IMR-90 (cell line): ENCODE results near the gene COLGALT1. TPM values are rescaled to one million over a fixed set of nuclear protein-coding genes. Genes with fewer than 3 reads are reported as not detected.

Experiments
- ATAC-seq: fragments of 200-7000 bp; cut with Tn5 transposase; 2 replicates; pipeline ENCODE4 v1.9.1; 2020; ENCODE audit warnings: low read depth, mild to moderate bottlenecking, moderate library complexity
- BruUV-seq: library from RNA; stranded (reverse); fragments of 400-500 nt; replicated peaks from 2 replicates; lab custom pipeline; 2021; lab: Mats Ljungman, UMichigan
- CTCF ChIA-PET: fragments of 300-600 bp; formaldehyde crosslinking; extraction: SDS; loops from one replicate; lab custom pipeline; 2021; ENCODE audit warnings: antibody characterized with exemption; lab: Yijun Ruan, JAX
- POLR2A ChIA-PET: fragments of 300-600 bp; sonication (Branson Sonifier 250); formaldehyde crosslinking; loops from one replicate; lab custom pipeline; 2022; ENCODE audit warnings: antibody characterized with exemption; ENCODE audit not compliant: unreplicated experiment; lab: Charles Lee
- DNase-seq: peaks from one replicate; pipeline ENCODE4 v3.0.0; 2013
- H2AFZ ChIP-seq: replicated peaks from 2 replicates; pipeline ENCODE3; 2013; ENCODE audit warnings: low read length, mild to moderate bottlenecking; ENCODE audit not compliant: poor library complexity
- H2AK5ac ChIP-seq: 2 replicates; pipeline ENCODE4 v1.6.1; 2013; ENCODE audit warnings: low read depth, low read length, inconsistent platforms
- H2AK9ac ChIP-seq: replicated peaks from 2 replicates; pipeline ENCODE3; 2013; ENCODE audit warnings: mild to moderate bottlenecking, low read depth, low read length, moderate library complexity; ENCODE audit not compliant: poor library complexity
- H2BK120ac ChIP-seq: 2 replicates; pipeline ENCODE4 v1.6.1; 2013; ENCODE audit warnings: low read depth, low read length, inconsistent platforms
- H2BK15ac ChIP-seq: 3 replicates; pipeline ENCODE4 v1.6.1; 2013; ENCODE audit warnings: low read depth, low read length, inconsistent platforms
- H2BK20ac ChIP-seq: 2 replicates; pipeline ENCODE4 v1.6.1; 2013; ENCODE audit warnings: low read depth, mild to moderate bottlenecking, inconsistent platforms, low read length, moderate library complexity
- H2BK5ac ChIP-seq: 2 replicates; pipeline ENCODE4 v1.6.1; 2013; ENCODE audit warnings: mild to moderate bottlenecking, low read depth, low read length, inconsistent platforms; ENCODE audit not compliant: poor library complexity, severe bottlenecking
- H3K14ac ChIP-seq: replicated peaks from 2 replicates; pipeline ENCODE4 v1.6.1; 2013; ENCODE audit warnings: low read depth, low read length, inconsistent platforms
- H3K18ac ChIP-seq: 2 replicates; pipeline ENCODE4 v1.6.1; 2013; ENCODE audit warnings: low read depth, low read length, control low read depth
- H3K23ac ChIP-seq: 2 replicates; pipeline ENCODE4 v1.6.1; 2013; ENCODE audit warnings: low read depth, low read length, inconsistent platforms
- H3K27ac ChIP-seq: 2 replicates; pipeline ENCODE4 v1.5.1; 2013; ENCODE audit warnings: mild to moderate bottlenecking, control low read depth, low read length; ENCODE audit not compliant: insufficient read depth
- H3K27me3 ChIP-seq: 2 replicates; pipeline ENCODE4 v1.6.1; 2013; ENCODE audit warnings: low read length; ENCODE audit not compliant: control insufficient read depth, insufficient read depth
- H3K36me3 ChIP-seq: 2 replicates; pipeline ENCODE4 v1.6.1; 2013; ENCODE audit warnings: low read length, mixed read lengths; ENCODE audit not compliant: control insufficient read depth, insufficient read depth
- H3K4ac ChIP-seq: 2 replicates; pipeline ENCODE4 v1.6.1; 2013; ENCODE audit warnings: low read depth, low read length, inconsistent platforms
- H3K4me1 ChIP-seq: 2 replicates; pipeline ENCODE4 v1.6.1; 2013; ENCODE audit warnings: low read length, mixed read lengths; ENCODE audit not compliant: control insufficient read depth, insufficient read depth
- H3K4me2 ChIP-seq: 2 replicates; pipeline ENCODE4 v1.6.1; 2013; ENCODE audit warnings: low read depth, mild to moderate bottlenecking, control low read depth, low read length, moderate library complexity
- H3K4me3 ChIP-seq: 2 replicates; pipeline ENCODE4 v1.5.1; 2013; ENCODE audit warnings: low read depth, mild to moderate bottlenecking, control low read depth, low read length, moderate library complexity; ENCODE audit not compliant: insufficient read depth
- H3K56ac ChIP-seq: 2 replicates; pipeline ENCODE4 v1.6.1; 2013; ENCODE audit warnings: low read length, inconsistent platforms; ENCODE audit not compliant: insufficient read depth; ENCODE audit errors: extremely low read depth
- H3K79me1 ChIP-seq, 2 experiments: 2 replicates each; pipeline ENCODE4 v1.6.1; 2013; ENCODE audit warnings: low read length in 2 of 2, inconsistent platforms in 1 of 2, low read depth in 1 of 2
- H3K9ac ChIP-seq: 2 replicates; pipeline ENCODE4 v1.6.1; 2013; ENCODE audit warnings: low read depth, low read length, control low read depth
- H3K9me1 ChIP-seq: 2 replicates; pipeline ENCODE4 v1.6.1; 2013; ENCODE audit warnings: low read length, inconsistent platforms; ENCODE audit not compliant: insufficient read depth
- H3K9me3 ChIP-seq: 2 replicates; pipeline ENCODE4 v1.6.1; 2013; ENCODE audit warnings: low read length; ENCODE audit not compliant: control insufficient read depth, insufficient read depth
- H4K20me1 ChIP-seq: 2 replicates; pipeline ENCODE4 v1.6.1; 2013; ENCODE audit warnings: low read length, inconsistent platforms; ENCODE audit not compliant: insufficient read depth
- H4K5ac ChIP-seq: 2 replicates; pipeline ENCODE4 v1.6.1; 2013; ENCODE audit warnings: mild to moderate bottlenecking, low read depth, low read length, control low read depth
- H4K8ac ChIP-seq, 2 experiments: 2 replicates each; pipeline ENCODE4 v1.6.1; 2013; ENCODE audit warnings: low read depth in 2 of 2, low read length in 2 of 2, control low read depth in 1 of 2, inconsistent platforms in 1 of 2
- H4K91ac ChIP-seq: 2 replicates; pipeline ENCODE4 v1.6.1; 2013; ENCODE audit warnings: low read depth, low read length, inconsistent platforms; ENCODE audit not compliant: insufficient read depth
- BHLHE40 ChIP-seq: fragments of 150-350 bp; IDR thresholded peaks from 2 replicates; pipeline ENCODE4 v1.6.1; 2016; ENCODE audit warnings: mild to moderate bottlenecking, low read depth, low read length
- CEBPB ChIP-seq: IDR thresholded peaks from 2 replicates; pipeline ENCODE4 v1.6.1; 2012; ENCODE audit warnings: low read depth, low read length, improper control_type of control experiment
- CHD1 ChIP-seq: IDR thresholded peaks from 2 replicates; pipeline ENCODE4 v1.6.1; 2012; ENCODE audit warnings: low read depth, low read length, improper control_type of control experiment
- FOS ChIP-seq: fragments of 150-350 bp; IDR thresholded peaks from 2 replicates; pipeline ENCODE4 v1.6.1; 2016; ENCODE audit warnings: low read depth, low read length
- MAFK ChIP-seq: IDR thresholded peaks from 2 replicates; pipeline ENCODE4 v1.6.1; 2012; ENCODE audit warnings: low read depth, low read length, improper control_type of control experiment
- MAZ ChIP-seq: IDR thresholded peaks from 2 replicates; pipeline ENCODE4 v1.6.1; 2012; ENCODE audit warnings: low read depth, mild to moderate bottlenecking, low read length, improper control_type of control experiment, moderate library complexity, borderline replicate concordance
- MXI1 ChIP-seq: IDR thresholded peaks from 2 replicates; pipeline ENCODE4 v1.6.1; 2012; ENCODE audit warnings: low read depth, mild to moderate bottlenecking, low read length, moderate library complexity, borderline replicate concordance
- NFE2L2 ChIP-seq: fragments of 150-350 bp; IDR thresholded peaks from 2 replicates; pipeline ENCODE4 v1.6.1; 2016; ENCODE audit warnings: low read depth, mild to moderate bottlenecking, low read length
- POLR2A ChIP-seq: IDR thresholded peaks from 2 replicates; pipeline ENCODE4 v1.6.1; 2012; ENCODE audit warnings: mild to moderate bottlenecking, low read depth, low read length
- RAD21 ChIP-seq: IDR thresholded peaks from 2 replicates; pipeline ENCODE4 v1.6.1; 2012; ENCODE audit warnings: low read length, improper control_type of control experiment
- RCOR1 ChIP-seq: IDR thresholded peaks from 2 replicates; pipeline ENCODE4 v1.6.1; 2012; ENCODE audit warnings: mild to moderate bottlenecking, low read length, improper control_type of control experiment; ENCODE audit not compliant: insufficient replicate concordance
- RFX5 ChIP-seq: IDR thresholded peaks from 2 replicates; pipeline ENCODE4 v1.8.0; 2012; ENCODE audit warnings: low read depth, mild to moderate bottlenecking, low read length, moderate library complexity
- SMC3 ChIP-seq: fragments of 150-350 bp; IDR thresholded peaks from 2 replicates; pipeline ENCODE4 v1.6.1; 2016; ENCODE audit warnings: low read depth, mild to moderate bottlenecking, antibody characterized with exemption, low read length, moderate library complexity
- WGBS, 2 experiments: methylation state at CpG; one replicate each; pipeline versions ENCODE4 v1.1.5 to v1.1.7; 2013; ENCODE audit warnings: missing lambda C conversion rate in 2 of 2; ENCODE audit not compliant: insufficient read length in 1 of 2; ENCODE audit errors: extremely low coverage in 2 of 2; 5-methylcytosine and 5-hydroxymethylcytosine counted together
- dilution Hi-C: fragments of 300-500 bp; cut with HindIII; formaldehyde crosslinking; loops from one replicate; pipeline ENCODE4 v1.14.3; 2018; ENCODE audit warnings: low sequenced_read_pairs; ENCODE audit not compliant: unreplicated experiment
- in situ Hi-C: fragments of 300-500 bp; cut with MboI; formaldehyde crosslinking; loops from 3 replicates; pipeline ENCODE4 v1.14.3; 2019; ENCODE audit warnings: low sequenced_read_pairs, inconsistent platforms, mixed read lengths
- intact Hi-C: fragments of 100-400 bp; cut with micrococcal nuclease; formaldehyde crosslinking; loops from 2 replicates; pipeline ENCODE4 v1.10.0; 2022
- polyA plus RNA-seq, 3 experiments: library from polyadenylated mRNA; depleted of rRNA; stranded (reverse); fragments of >200 nt; gene quantifications; 2 replicates each; pipeline ENCODE4 v1.2.3, GENCODE V29; 2012; ENCODE audit warnings: low replicate concordance in 1 of 3
- total RNA-seq: library from RNA; depleted of rRNA; stranded (reverse); fragments of >200 nt; gene quantifications from 2 replicates; pipeline ENCODE4 v1.2.3, GENCODE V29; 2012
- TF ChIP-seq, protein P1 (sequence below): fragments of 150-350 bp; IDR thresholded peaks from 2 replicates; pipeline ENCODE4 v1.6.1; 2016; ENCODE audit warnings: low read depth, mild to moderate bottlenecking, low read length, moderate library complexity, borderline replicate concordance
- TF ChIP-seq, protein P2 (sequence below): fragments of 150-350 bp; IDR thresholded peaks from 2 replicates; pipeline ENCODE4 v1.6.1; 2017; ENCODE audit warnings: mild to moderate bottlenecking, antibody characterized with exemption, low read length, low read depth
- TF ChIP-seq, protein P3 (sequence below): conservative IDR thresholded peaks from 2 replicates; pipeline ENCODE4 v1.5.1; 2012; ENCODE audit warnings: mild to moderate bottlenecking, low read depth, low read length, improper control_type of control experiment

The COLGALT1 gene
- total and polyA plus RNA-seq, 2 of the 4 experiments (the other 2 are of a cell fraction) = 77.1 to 117 TPM

DNA sequence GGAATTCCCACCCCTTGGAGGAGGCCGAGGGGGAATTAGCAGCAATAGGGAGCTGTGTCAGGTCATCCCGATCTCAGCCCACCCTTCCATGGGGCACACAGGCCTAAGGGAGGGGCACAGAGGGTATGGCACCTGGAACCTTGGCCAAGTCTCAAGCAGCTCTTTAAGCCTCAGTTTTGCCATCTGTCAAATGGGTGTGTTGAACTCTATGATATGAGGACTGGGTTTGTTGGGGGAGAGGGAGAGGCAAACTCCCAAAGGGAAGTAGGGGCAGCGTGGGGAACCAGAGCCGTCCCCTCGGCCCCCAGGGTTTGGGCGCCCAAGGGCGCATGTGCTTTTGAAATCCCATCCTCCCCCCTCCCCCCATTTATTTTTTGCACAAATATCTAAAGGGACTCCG, 49.7 kb downstream of the COLGALT1 start:
- H2BK120ac ChIP-seq = no peak overlapping the region
- ChIA-PET CTCF (no interaction called here), POLR2A (no interaction called here)
- no peak overlapping the region for H4K91ac ChIP-seq
- no peaks in the 10 kb centered on the region for H3K4me1 ChIP-seq
- DNase-seq = no peak
- H3K36me3 ChIP-seq = no peaks in the 10 kb centered on the region
- no peak overlapping the region for H4K8ac ChIP-seq
- intact Hi-C loops = no loop called here
- dilution Hi-C loops = no loop called here
- no peak overlapping the region for H4K5ac ChIP-seq
- no peak overlapping the region for H2AK9ac ChIP-seq
- H3K18ac ChIP-seq = no peak overlapping the region
- H3K79me1 ChIP-seq = no peaks in the 10 kb centered on the region
- no peak overlapping the region for H3K4ac ChIP-seq
- no peak overlapping the region for H2BK15ac ChIP-seq
- H3K4me2 ChIP-seq = no peak overlapping the region
- H3K23ac ChIP-seq = no peak overlapping the region
- H3K27ac ChIP-seq = no peak overlapping the region
- no peak overlapping the region for H3K9ac ChIP-seq
- no CpG with 5 or more reads among the region's 8 CpGs for WGBS, 2 experiments
- H4K20me1 ChIP-seq = no peaks in the 10 kb centered on the region
- H3K14ac ChIP-seq = no peak overlapping the region
- no TSS peak for BruUV-seq
- no peak for ATAC-seq
- H3K9me1 ChIP-seq = no peaks in the 10 kb centered on the region
- TF ChIP-seq CEBPB = no peak
- no peak for TF ChIP-seq RCOR1
- TF ChIP-seq BHLHE40 = no peak
- TF ChIP-seq, protein P1, sequence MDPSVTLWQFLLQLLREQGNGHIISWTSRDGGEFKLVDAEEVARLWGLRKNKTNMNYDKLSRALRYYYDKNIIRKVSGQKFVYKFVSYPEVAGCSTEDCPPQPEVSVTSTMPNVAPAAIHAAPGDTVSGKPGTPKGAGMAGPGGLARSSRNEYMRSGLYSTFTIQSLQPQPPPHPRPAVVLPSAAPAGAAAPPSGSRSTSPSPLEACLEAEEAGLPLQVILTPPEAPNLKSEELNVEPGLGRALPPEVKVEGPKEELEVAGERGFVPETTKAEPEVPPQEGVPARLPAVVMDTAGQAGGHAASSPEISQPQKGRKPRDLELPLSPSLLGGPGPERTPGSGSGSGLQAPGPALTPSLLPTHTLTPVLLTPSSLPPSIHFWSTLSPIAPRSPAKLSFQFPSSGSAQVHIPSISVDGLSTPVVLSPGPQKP = no peak
- TF ChIP-seq, protein P2, sequence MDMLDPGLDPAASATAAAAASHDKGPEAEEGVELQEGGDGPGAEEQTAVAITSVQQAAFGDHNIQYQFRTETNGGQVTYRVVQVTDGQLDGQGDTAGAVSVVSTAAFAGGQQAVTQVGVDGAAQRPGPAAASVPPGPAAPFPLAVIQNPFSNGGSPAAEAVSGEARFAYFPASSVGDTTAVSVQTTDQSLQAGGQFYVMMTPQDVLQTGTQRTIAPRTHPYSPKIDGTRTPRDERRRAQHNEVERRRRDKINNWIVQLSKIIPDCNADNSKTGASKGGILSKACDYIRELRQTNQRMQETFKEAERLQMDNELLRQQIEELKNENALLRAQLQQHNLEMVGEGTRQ = no peak
- no peak for TF ChIP-seq MXI1
- TF ChIP-seq SMC3 = no peak
- TF ChIP-seq FOS = no peak
- no peak for TF ChIP-seq RFX5
- TF ChIP-seq, protein P3, sequence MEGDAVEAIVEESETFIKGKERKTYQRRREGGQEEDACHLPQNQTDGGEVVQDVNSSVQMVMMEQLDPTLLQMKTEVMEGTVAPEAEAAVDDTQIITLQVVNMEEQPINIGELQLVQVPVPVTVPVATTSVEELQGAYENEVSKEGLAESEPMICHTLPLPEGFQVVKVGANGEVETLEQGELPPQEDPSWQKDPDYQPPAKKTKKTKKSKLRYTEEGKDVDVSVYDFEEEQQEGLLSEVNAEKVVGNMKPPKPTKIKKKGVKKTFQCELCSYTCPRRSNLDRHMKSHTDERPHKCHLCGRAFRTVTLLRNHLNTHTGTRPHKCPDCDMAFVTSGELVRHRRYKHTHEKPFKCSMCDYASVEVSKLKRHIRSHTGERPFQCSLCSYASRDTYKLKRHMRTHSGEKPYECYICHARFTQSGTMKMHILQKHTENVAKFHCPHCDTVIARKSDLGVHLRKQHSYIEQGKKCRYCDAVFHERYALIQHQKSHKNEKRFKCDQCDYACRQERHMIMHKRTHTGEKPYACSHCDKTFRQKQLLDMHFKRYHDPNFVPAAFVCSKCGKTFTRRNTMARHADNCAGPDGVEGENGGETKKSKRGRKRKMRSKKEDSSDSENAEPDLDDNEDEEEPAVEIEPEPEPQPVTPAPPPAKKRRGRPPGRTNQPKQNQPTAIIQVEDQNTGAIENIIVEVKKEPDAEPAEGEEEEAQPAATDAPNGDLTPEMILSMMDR = no peak
- no peak for TF ChIP-seq RAD21
- TF ChIP-seq MAFK = no peak
- no peak for TF ChIP-seq MAZ
- no peak for TF ChIP-seq POLR2A
- no peak for TF ChIP-seq CHD1
- no peak for TF ChIP-seq NFE2L2
- no peak overlapping the region for H2BK5ac ChIP-seq
- H3K4me3 ChIP-seq = no peak overlapping the region
- H2AFZ ChIP-seq = no peak overlapping the region
- H3K9me3 ChIP-seq = no peaks in the 10 kb centered on the region
- H3K56ac ChIP-seq = no peak overlapping the region
- in situ Hi-C loops = no loop called here
- H3K27me3 ChIP-seq = peaks cover 29% of the 10 kb centered on the region
- no peak overlapping the region for H2BK20ac ChIP-seq
- H2AK5ac ChIP-seq = no peak overlapping the region
